Panc1 (cell line): Measurements from ENCODE around the gene SLC44A4.

Source experiments
- POLR2AphosphoS5 ChIP-seq: IDR thresholded peaks from 2 replicates; pipeline ENCODE4 v1.6.1; 2012; ENCODE audit warnings: mild to moderate bottlenecking, low read depth, low read length, moderate library complexity
- SIN3A ChIP-seq: IDR thresholded peaks from 2 replicates; pipeline ENCODE4 v1.6.1; 2012; ENCODE audit warnings: low read depth, mild to moderate bottlenecking, low read length, moderate library complexity, borderline replicate concordance; ENCODE audit not compliant: insufficient read depth
- TCF7L2 ChIP-seq: IDR thresholded peaks from 2 replicates; pipeline ENCODE4 v1.6.1; 2011; ENCODE audit warnings: mild to moderate bottlenecking, low read depth, low read length, inconsistent platforms
- TF ChIP-seq, protein P1 (sequence below): fragments of 450-650 bp; IDR thresholded peaks from 2 replicates; pipeline ENCODE4 v1.5.1; 2017; ENCODE audit warnings: mild to moderate bottlenecking
- TF ChIP-seq, protein P2 (sequence below), 2 experiments: IDR thresholded peaks; 2 replicates each; pipeline ENCODE4 v1.6.1; 2011 to 2012; ENCODE audit warnings: low read depth in 2 of 2, control low read depth in 1 of 2, low read length in 1 of 2, mild to moderate bottlenecking in 1 of 2, moderate library complexity in 1 of 2; ENCODE audit not compliant: insufficient read depth in 1 of 2

DNA sequence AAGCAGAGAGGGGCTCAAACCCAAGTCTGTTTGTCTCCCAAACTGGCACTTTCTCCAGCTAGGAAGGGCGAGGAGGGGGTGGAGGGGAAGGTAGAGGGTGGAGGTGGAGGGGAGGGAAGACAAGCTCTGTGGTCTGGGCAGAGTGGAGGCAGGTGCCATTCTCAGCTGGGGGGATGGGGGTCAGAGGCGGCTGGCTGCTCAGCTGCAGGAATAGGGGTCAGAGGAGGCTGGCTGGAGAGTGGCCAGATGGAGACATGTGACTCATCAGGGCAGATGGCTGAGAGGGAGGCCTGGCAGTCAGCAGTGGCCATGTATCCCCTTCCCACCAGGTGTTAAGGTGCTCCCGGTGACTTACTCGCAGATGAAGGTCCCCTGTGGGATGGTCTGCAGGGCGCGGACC is 3.5 kb upstream of the SLC44A4 start:
- TF ChIP-seq, protein P1, sequence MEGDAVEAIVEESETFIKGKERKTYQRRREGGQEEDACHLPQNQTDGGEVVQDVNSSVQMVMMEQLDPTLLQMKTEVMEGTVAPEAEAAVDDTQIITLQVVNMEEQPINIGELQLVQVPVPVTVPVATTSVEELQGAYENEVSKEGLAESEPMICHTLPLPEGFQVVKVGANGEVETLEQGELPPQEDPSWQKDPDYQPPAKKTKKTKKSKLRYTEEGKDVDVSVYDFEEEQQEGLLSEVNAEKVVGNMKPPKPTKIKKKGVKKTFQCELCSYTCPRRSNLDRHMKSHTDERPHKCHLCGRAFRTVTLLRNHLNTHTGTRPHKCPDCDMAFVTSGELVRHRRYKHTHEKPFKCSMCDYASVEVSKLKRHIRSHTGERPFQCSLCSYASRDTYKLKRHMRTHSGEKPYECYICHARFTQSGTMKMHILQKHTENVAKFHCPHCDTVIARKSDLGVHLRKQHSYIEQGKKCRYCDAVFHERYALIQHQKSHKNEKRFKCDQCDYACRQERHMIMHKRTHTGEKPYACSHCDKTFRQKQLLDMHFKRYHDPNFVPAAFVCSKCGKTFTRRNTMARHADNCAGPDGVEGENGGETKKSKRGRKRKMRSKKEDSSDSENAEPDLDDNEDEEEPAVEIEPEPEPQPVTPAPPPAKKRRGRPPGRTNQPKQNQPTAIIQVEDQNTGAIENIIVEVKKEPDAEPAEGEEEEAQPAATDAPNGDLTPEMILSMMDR: no peak
- TF ChIP-seq, protein P2, sequence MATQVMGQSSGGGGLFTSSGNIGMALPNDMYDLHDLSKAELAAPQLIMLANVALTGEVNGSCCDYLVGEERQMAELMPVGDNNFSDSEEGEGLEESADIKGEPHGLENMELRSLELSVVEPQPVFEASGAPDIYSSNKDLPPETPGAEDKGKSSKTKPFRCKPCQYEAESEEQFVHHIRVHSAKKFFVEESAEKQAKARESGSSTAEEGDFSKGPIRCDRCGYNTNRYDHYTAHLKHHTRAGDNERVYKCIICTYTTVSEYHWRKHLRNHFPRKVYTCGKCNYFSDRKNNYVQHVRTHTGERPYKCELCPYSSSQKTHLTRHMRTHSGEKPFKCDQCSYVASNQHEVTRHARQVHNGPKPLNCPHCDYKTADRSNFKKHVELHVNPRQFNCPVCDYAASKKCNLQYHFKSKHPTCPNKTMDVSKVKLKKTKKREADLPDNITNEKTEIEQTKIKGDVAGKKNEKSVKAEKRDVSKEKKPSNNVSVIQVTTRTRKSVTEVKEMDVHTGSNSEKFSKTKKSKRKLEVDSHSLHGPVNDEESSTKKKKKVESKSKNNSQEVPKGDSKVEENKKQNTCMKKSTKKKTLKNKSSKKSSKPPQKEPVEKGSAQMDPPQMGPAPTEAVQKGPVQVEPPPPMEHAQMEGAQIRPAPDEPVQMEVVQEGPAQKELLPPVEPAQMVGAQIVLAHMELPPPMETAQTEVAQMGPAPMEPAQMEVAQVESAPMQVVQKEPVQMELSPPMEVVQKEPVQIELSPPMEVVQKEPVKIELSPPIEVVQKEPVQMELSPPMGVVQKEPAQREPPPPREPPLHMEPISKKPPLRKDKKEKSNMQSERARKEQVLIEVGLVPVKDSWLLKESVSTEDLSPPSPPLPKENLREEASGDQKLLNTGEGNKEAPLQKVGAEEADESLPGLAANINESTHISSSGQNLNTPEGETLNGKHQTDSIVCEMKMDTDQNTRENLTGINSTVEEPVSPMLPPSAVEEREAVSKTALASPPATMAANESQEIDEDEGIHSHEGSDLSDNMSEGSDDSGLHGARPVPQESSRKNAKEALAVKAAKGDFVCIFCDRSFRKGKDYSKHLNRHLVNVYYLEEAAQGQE (IDR thresholded peaks at IDR 0.05; ENCODE audit: insufficient read depth in 1 of 2, low read depth in 2 of 2, low read length in 1 of 2): no peak
- TF ChIP-seq POLR2AphosphoS5: no peak
- no peak for TF ChIP-seq SIN3A
- TF ChIP-seq TCF7L2: no peak
